ENCODE data around the gene KCNK2. TPM values are rescaled to one million over a fixed set of nuclear protein-coding genes. Genes with fewer than 3 reads are reported as not detected.

The KCNK2 gene
- total RNA-seq, 1 experiment from 2014 or later = 0.15 TPM

GRCh38 chr1:215262106-215262505 lies 179.6 kb downstream of the KCNK2 start (continued):
- TF ChIP-seq, protein P1, sequence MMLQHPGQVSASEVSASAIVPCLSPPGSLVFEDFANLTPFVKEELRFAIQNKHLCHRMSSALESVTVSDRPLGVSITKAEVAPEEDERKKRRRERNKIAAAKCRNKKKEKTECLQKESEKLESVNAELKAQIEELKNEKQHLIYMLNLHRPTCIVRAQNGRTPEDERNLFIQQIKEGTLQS (CRISPR knock-in tag; conservative IDR thresholded peaks at IDR 0.05) = no peak
- TF ChIP-seq, protein P2, sequence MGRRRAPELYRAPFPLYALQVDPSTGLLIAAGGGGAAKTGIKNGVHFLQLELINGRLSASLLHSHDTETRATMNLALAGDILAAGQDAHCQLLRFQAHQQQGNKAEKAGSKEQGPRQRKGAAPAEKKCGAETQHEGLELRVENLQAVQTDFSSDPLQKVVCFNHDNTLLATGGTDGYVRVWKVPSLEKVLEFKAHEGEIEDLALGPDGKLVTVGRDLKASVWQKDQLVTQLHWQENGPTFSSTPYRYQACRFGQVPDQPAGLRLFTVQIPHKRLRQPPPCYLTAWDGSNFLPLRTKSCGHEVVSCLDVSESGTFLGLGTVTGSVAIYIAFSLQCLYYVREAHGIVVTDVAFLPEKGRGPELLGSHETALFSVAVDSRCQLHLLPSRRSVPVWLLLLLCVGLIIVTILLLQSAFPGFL (CRISPR knock-in tag; IDR thresholded peaks at IDR 0.05; ENCODE audit: borderline replicate concordance) = no peak
- TF ChIP-seq, protein P3, sequence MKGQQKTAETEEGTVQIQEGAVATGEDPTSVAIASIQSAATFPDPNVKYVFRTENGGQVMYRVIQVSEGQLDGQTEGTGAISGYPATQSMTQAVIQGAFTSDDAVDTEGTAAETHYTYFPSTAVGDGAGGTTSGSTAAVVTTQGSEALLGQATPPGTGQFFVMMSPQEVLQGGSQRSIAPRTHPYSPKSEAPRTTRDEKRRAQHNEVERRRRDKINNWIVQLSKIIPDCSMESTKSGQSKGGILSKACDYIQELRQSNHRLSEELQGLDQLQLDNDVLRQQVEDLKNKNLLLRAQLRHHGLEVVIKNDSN (CRISPR knock-in tag; IDR thresholded peaks at IDR 0.05) = no peak

GRCh38 chr1:215263636-215264035 lies 181.1 kb downstream of the KCNK2 start:
- POLR2A ChIA-PET = no interaction called here
- Mint-ChIP-seq H3K36me3 (peaks cover 19% of the 10 kb centered on the region), H3K4me1 (peaks cover 33% of the 10 kb centered on the region), H3K27ac (no peak overlapping the region), H3K27me3 (ENCODE audit: low read depth) (peaks cover 6% of the 10 kb centered on the region), H3K9me3 (peaks cover 29% of the 10 kb centered on the region), H3K4me3 (no peak overlapping the region)
- no peak for DNase-seq (ENCODE audit: low spot score)
- CTCF ChIA-PET = no interaction called here
- ATAC-seq = no peak
- TF ChIP-seq FOXK1 (CRISPR knock-in tag; IDR thresholded peaks at IDR 0.05) (no peak), TP53 (CRISPR knock-in tag; IDR thresholded peaks at IDR 0.05) (no peak), CREM (CRISPR knock-in tag; IDR thresholded peaks at IDR 0.05) (no peak), ZNF512 (CRISPR knock-in tag; IDR thresholded peaks at IDR 0.05; ENCODE audit: borderline replicate concordance) (no peak), ZNF532 (CRISPR knock-in tag; IDR thresholded peaks at IDR 0.05; ENCODE audit: borderline replicate concordance) (no peak), ESRRA (CRISPR knock-in tag; IDR thresholded peaks at IDR 0.05; ENCODE audit: borderline replicate concordance) (no peak), PRRX2 (CRISPR knock-in tag; IDR thresholded peaks at IDR 0.05) (no peak), NFATC4 (CRISPR knock-in tag; IDR thresholded peaks at IDR 0.05) (no peak), MYBL2 (CRISPR knock-in tag; IDR thresholded peaks at IDR 0.05) (no peak), ATF1 (CRISPR knock-in tag; IDR thresholded peaks at IDR 0.05) (no peak), GABPB1 (CRISPR knock-in tag; IDR thresholded peaks at IDR 0.05) (no peak)

DNA sequence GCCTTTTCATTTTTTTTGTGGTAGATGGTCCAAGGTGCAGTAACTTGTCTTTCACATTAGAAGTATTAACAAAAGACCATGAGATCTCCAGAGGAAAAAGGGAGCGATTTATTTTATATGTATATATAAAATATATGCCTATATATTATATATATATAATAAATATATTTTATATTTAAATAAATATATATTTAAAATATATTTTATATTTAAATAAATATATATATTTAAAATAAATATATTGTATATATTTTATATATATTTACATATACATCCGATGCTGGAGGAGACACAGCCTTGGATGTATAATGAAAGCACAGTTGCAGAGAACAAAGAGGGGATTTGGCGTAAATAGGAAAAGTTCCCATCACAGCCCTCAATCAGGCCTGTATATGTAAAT lies 182.1 kb downstream of the KCNK2 start:
- Mint-ChIP-seq H3K4me1 (peaks cover 25% of the 10 kb centered on the region), H3K9me3 (peaks cover 26% of the 10 kb centered on the region), H3K4me3 (no peak overlapping the region), H3K27me3 (ENCODE audit: low read depth) (peaks cover 6% of the 10 kb centered on the region), H3K36me3 (peaks cover 18% of the 10 kb centered on the region), H3K27ac (no peak overlapping the region)
- ChIA-PET CTCF (no interaction called here), POLR2A (no interaction called here)
- no peak for DNase-seq (ENCODE audit: low spot score)
- ATAC-seq = no peak
- TF ChIP-seq HMGA2 (CRISPR knock-in tag; IDR thresholded peaks at IDR 0.05) (peak; percentile 92; the same call in 1 of the 2 replicates), GTF2I (CRISPR knock-in tag; conservative IDR thresholded peaks at IDR 0.05) (no peak)
